Ramos (cell line): ENCODE measurements around the gene KCNS3.

Experiments
- in situ Hi-C: fragments of 300-500 bp; cut with MboI; formaldehyde crosslinking; loops from one replicate; pipeline ENCODE4 v1.14.3; 2022; ENCODE audit warnings: low sequenced_read_pairs; ENCODE audit not compliant: unreplicated experiment

The KCNS3 gene

DNA sequence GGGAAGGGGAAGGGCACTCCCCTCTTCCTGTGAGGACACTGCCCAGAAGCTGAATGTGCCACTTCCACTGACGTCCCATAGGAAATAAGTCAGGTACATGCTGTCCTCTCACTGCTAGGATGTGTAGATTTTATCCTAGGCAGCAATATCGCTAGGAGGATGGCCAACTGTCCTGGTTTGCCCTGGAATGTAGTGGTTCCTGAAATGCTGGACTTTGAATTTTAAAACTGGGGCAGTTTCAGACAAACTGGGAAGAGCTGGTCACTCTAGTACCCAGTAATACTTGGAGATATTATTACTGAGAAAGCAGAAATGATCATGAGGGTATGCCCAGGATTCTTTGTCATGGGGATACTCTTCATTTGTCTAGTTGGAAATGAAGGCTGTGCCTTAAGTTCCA is 5.4 kb upstream of the KCNS3 start:
- in situ Hi-C loops: no loop called here

DNA sequence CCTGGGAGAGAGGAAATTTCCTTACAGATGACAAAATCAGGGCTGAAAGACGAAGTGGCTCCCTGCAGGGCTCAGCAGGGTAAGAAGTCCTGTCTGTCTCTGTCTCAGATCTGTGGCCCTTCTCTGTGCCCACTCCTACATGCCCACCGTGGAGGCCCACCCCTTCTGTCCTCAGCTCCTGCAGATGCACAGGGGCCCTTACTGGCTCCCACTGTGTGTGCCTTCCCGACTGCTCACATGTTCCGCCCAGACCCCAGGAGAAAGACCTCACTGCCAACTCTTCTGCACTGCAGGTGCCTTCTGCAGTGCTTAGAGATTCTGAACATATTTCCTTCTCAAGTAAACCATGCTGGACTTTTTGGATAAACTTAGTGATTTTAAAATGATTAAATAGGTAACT is 1.9 kb upstream of the KCNS3 start:
- in situ Hi-C loops: no loop called here

DNA sequence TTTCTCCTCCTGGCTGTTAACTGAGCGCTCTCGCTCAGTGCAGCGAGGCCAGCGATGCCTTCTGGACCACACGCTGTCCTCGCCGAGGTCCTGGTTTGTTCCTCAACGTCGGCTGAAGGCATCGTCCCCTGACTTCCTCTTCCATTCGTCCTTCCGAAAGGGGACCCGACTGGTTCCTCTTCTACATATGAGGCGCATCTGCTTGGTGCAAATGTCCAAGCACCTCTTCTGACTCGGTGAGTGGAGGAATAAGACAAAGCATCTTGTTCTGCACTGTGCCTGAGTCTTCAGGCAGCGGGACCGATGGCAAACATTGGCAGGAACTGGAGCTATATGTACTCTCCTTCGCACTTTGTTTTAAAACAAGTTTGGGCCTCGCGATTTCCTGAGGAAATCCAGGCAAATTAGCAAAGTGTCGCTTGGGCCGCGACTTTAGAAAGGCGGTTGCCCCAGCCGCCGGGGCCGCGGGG is 621 bp upstream of the KCNS3 start:
- in situ Hi-C loops: no loop called here

DNA sequence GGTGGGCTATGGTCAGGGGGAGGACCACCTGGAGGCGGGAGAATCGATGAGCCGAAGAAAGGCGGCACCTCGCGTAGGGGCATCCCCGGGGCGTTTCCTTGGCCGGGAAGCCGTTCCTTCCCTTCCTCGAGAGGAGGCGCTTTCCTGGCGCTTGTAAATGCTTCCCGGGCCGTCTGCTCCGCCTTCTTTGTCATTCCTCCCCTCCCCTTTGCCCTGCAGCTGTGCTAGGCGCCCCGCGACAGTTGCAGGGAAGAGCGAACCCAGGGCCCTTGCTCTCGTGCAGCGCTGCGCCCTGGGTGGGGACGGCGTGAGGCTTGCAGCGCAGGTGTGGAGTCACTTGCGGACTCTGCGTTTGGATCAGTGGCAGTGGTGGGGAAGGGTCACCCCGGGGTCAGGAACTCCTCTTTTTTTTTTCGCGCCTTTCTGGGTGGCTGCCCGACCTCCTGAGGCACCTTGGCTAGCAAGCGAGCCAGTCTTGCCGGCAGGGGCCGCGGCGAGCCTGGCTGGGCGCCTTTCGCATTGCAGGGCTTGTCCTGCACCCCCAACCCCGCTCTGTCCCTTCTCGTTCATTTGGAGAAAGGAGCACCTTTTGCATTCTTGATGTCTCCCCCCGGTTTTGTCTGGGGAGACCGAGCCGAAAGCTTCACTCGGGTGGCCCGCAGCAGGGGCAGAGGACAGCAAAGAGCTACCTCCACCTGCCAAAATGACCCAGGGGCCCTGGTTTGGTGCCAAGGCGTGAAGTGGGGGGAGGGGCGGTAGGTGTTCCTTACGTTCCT is 858 bp downstream of the KCNS3 start:
- in situ Hi-C loops: no loop called here

DNA sequence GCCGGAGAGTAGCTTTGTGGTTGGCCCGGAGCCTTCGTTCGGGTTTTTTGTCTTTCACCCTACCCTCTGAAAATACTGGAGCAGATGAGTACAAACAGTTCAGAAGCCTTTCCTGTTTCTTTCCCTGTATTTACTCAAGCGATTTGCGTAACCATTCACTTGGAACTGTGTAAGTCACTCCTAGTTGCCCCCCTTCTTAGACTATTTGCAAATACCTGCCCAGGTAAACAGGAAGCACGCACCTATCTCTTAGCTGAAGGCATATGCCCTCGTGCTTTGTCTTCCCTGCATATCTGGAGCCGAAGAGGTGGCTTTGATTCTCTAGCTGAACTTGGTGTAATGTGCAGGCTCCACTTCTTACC is 1.4 kb downstream of the KCNS3 start:
- in situ Hi-C loops: no loop called here

DNA sequence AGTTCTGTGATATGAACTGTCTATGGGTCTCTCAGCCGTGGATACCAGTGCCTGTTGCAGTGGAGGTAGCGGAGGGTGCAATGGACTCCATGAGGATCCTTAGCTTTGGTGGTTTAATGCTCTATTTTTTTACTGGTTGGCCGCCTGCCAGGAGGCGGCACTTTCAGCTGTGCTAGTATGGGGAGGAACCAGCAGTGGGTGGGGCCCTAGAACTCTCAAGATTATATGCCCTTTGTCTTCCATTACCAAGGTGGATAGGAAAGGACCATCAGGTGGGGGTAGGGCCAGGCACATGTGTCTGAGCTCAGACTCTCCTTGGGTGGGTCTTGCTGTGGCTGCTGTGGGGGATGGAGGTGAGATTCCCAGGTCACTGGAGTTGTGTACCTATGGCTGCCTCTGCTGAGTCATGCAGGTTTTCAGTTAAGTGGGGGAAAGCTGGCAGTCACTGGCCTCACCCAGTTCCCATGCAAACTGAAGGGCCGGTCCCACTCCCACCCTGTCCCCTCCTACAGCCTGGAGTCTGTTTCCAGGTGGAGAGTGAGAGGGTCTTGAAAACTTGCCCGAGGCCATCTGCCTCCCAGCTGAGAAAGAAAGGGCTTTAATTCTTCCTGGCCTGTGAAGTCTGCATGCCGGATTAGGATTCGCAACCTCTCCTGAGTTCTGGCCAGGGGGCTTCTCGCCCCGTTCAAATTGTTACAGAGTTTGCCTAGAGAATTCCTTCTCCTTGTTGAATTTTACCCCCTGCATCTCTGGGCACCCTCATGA is 14.5 kb downstream of the KCNS3 start:
- in situ Hi-C loops: no loop called here

DNA sequence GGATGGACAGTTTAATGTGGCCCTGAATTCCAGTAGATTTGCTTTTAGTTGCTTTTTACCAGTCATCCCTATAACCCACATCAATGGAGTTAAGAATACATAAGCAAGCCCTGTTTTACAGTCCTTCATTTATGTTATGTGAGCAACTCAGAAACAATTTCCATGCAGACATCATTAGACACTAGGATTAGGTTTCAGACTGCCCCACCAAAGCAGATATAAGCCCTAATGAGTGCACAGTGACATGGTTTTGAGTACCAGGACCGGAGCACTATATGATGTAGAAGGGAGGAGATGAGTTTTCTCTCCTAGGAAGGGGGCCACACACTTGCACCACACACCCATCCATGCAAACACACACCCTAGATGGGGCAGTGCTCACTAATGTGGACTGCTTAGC is 15.5 kb downstream of the KCNS3 start:
- in situ Hi-C loops: no loop called here

DNA sequence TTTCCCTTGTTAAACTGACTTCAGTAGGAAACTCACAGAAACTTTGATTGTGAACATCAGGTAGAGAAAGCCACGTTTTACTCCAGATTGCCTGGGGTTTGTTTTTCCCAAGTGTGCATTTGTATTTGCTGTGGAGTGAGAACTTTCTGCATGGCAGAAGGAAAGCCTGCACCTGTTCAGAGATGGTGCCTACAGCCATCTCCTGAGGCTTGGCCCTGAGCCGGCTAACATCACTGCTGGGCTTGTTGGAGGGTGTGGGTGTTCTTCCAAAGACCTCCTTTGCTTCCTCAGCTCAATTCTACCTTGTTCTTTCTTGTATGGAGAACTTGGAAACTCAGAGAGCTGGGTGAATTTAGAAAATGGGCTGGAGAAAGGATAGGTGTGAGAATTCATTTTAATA is 16.1 kb downstream of the KCNS3 start:
- in situ Hi-C loops: no loop called here

DNA sequence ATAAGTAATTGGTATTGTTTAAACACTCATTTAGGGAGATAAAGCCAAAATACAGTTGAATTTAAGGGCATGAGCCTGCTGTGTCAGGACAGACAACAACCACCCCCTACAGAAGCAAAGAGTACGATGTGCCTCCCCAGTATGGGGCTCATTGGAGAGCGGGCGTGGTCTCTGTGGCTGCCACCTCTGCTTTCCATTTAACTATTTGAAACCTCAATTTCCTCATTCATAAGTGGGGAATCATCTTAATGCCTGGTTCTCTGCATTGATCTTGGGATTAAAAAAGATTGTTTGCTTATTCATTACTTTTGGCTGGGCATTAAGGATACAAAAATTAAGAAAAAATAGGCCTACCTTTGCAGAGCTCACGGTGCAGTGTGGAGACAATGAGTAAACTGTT is 21.4 kb downstream of the KCNS3 start:
- in situ Hi-C loops: no loop called here

DNA sequence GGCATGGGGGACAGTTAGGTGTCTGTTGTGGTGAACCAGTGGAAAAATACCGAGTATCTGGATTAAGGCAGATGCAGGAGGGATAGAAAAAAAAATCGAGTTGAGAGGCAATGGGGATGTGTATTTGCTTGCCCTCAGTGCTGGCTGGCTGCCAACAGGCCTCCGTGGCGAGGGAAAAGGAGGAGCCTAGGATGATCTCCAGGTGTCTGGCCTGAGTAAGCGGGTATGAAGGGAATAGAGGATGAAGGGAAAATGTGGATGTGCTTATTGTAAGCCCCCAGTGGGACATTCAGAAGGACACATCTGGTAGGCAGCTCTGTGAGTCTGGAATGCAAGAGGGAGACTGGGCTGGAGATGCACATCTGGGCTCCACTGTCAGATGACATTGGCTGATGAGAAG is 22.8 kb downstream of the KCNS3 start:
- in situ Hi-C loops: no loop called here

DNA sequence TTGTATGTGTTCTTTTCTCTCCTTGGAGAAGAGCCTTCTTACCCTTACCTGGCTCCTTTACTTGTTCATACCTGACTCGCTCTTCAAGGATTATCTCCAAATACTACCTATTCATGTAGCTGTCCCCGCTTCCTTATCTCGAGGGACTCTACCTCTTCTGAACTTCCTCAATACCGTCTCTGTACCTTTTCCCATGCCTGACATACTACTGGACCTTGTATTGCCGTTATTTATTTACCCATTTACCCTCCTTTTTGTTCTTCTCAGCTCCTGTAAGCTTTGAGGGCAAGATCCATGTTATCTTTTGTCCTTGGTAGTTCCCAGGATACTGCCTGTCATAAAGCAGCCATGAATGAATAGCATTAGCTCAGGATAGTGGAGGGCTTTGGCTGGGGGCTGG is 32.5 kb downstream of the KCNS3 start:
- in situ Hi-C loops: no loop called here

DNA sequence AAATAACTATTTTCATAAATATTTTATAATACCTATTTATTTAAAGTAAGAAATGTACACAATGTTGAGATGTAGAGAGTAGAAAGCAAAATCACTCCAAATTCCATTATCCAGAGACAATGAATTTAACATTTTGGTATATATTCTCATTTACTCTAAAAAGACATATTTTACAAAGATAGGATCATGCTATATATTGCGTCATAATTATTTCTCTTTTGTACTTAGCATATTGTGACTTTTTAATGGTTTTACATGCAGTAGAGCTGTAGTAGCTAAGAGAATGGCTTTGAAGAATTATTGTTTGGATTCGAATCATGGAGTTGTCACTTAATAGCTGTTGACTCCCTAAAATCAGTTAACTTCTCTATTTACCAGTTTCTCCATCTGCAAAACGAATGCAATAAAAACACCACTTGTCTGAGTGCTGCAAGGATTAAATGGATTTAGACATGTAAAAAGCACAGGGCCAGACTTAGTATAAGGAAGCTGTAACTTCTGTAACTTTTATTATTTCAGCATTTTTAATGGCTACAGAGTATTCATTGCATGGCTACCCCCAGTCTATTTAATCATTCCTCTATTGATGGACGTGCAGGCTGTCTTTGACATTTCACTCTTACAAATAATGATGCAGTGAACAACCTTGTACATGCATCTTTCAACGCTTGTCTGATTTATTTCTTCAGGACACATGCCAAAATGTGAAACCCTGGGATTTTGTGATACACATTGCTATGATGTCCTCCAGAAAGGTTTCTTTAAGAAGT is 33.2 kb downstream of the KCNS3 start:
- in situ Hi-C loops: no loop called here

DNA sequence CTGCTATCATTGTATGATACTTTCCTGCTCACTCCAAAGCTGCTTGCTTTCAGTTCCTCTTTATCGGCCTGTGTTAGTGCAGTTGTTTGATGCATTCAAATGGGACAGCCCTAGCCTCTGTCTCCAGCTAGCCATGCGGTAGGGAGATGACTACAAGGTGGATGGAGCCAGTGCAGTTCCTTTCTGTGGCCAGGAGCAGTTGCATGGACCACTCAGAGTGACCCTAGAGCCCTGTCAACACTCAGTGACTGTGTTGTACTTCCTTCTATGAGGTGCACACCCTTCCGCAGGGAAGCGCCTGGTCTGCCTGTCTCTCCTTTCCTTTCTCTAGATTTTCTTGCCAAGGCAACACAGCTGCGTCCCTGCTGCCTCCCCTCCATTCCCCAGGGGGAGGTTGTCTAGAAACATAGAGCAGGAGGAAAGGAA is 33.8 kb downstream of the KCNS3 start:
- in situ Hi-C loops: no loop called here

DNA sequence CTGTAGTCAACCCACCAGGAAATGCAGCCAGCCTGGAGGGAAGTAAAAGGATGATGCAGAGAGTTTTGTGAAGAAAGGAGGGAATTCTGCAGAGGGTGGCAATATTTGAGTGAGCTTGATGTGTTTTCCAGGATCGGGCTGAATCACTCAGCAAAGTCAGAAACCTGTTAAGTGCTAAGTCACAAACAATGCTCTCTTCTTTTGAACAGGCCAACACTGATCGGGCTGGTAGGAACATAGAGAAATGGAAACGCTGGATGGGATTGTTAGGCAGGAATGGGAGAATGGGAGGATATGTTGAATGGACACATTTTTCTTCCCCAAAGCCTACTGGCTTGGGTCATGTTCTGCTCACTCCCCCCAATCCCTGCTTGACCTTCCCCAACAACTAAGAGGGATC is 36.6 kb downstream of the KCNS3 start:
- in situ Hi-C loops: no loop called here

DNA sequence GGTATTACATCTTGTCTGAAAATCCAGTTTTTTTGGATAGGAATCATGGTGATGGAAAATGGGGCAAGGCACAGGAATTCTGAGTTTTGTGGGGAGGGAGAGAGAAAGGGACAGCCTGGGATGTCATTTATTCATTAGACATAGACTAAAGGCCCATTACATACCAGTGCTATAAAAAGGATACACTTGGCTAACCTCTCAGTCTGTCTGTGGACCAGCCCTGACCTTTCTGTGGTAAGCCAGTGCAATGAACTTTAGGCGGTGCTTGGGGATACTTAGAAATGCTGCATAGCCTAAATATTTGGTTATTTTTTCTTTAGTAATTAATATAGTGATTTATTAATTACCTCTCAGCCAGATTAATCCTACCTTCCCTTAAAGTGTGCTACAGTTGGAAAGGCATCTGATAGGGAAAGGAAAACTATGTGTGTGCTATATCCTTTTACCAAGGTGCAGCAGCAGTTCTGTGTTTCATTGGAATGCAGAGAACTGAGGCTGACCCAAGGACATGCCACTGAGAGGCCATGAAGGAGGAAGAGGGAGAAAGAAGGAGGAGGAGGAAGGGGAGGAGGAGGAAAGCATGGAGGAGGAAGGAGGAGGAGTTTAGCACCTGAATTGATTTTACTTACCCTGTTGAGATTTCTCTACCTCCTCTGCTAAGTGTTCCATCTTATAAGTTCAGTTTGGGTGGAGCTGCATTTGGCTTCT is 37.5 kb downstream of the KCNS3 start:
- in situ Hi-C loops: no loop called here

DNA sequence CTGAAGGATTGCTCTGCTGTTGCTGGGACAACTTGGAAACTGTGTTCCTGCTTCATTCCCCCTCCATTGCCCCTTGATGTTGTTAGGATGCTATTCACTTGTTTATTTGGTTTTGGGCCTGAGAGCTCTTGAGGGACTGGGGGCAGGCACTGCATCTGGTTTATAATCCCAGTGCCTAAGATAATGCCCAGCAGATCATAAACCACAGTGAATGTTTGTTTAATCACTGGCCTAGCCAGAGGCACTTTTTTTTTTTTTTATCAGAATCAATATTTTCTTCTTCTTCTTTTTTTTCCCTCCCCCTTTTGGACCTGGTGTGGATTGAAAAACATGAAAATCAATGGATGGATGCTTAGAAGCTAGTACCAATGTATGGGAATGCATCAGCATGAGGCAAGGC is 38.1 kb downstream of the KCNS3 start:
- in situ Hi-C loops: no loop called here

DNA sequence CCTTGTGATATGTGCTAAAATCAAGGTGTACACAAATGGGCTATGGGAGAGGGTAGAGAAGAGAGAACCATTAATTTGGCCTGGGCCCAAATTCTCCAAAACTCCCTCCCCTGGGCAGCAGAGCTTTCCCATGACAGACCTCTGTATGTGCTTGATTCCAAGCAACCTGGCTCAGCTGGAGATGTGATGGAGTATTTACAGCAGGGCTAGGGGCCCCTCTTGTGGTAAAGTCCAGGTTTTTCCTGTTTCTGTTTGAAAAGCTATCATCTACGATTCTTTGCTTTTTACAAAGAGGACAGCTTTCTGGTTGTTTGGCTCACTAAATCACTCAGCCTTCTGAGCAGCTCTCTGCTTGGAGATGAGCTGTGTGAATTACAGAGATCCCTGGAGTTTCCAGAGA is 40.3 kb downstream of the KCNS3 start:
- in situ Hi-C loops: no loop called here

DNA sequence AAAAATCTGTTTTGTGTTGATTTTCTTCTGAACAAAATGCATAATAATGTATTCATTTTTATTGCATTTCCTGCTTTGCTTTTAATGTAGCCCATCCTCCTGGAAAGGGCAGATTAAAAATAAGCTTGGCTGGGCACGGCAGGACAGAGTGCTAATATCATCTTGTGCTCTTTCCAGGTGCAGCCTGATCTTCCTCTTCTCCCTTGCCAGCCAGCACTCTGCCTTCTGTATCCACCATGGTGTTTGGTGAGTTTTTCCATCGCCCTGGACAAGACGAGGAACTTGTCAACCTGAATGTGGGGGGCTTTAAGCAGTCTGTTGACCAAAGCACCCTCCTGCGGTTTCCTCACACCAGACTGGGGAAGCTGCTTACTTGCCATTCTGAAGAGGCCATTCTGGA is 52.3 kb downstream of the KCNS3 start:
- in situ Hi-C loops: no loop called here

DNA sequence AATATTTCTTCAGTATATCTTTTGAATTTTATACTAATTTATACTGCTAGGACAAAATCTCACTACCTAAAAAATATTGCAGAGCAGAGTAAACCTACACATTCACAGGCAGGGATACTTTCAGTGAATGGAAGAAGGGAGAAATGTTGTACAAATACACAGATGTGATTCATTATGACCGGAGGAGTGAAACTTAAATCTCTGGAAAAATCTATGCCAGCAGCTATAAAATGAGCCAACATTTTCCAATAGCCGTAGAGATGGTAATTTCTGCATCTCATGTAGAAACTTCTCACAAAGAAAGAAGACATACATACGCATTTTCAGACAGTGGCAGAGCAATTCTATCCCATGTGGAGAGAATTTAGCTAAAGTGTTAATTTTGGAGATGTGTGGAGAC is 54.8 kb downstream of the KCNS3 start:
- in situ Hi-C loops: no loop called here

DNA sequence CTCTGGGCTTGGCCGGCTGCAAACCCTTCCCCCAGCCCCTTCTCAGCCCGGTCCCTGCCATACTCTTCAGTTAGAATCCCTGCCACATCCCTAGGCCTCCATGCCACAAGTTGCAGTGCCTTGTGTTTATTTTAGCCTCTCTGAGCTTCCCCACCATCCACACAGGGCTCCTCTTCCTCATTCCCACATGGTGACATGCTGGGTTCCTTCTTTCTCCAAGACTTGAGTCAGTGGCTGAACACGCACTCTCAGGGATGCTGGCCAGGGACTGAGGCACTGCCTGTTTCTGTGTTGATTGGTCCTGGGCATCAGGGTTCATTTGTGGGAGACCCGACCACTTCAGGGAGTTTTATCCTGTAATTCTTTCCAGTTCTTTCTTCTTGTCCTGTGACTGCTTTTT is 56.3 kb downstream of the KCNS3 start:
- in situ Hi-C loops: no loop called here
